ENCODE measurements around the gene ZNF565. TPM values are rescaled to one million over a fixed set of nuclear protein-coding genes. Genes with fewer than 3 reads are reported as not detected.
A peak's percentile ranks its signal among the peaks of the same experiment; 100 is the strongest.
"Not testable (repeated sequence)": the region's sequence is repeated elsewhere in the genome, so short reads cannot be mapped to it uniquely, and the experiment has no call there.

Gene ZNF565
- total RNA-seq, 1 experiment from 2014 or later, result 4.1 TPM

GRCh38 chr19:36236304-36236945 lies 22.0 kb upstream of the ZNF565 start:
- no peak overlapping the region for H3K4me3 ChIP-seq
- DNase-seq, result no peak
- H3K4me1 ChIP-seq, result no peaks in the 10 kb centered on the region
- H3K27me3 ChIP-seq, result no peaks in the 10 kb centered on the region
- peaks cover 46% of the 10 kb centered on the region for H3K9me3 ChIP-seq (replicated peaks)
- H3K27ac ChIP-seq, result no peak overlapping the region
- peaks cover 79% of the 10 kb centered on the region for H3K36me3 ChIP-seq

- Histone ChIP-seq H3K9me3 (replicated peaks) (peaks cover 62% of the 10 kb centered on the region), H3K36me3 (peaks cover 96% of the 10 kb centered on the region)
- H3K4me3 ChIP-seq, H3K4me1 ChIP-seq, H3K27me3 ChIP-seq, DNase-seq, H3K27ac ChIP-seq: not testable (repeated sequence)
These were observed 19.2 kb upstream of the ZNF565 start for GRCh38 chr19:36233626-36234025.

- H3K4me1 ChIP-seq, result no peaks in the 10 kb centered on the region
- H3K4me3 ChIP-seq, result no peak overlapping the region
- DNase-seq, result no peak
- peaks cover 37% of the 10 kb centered on the region for H3K9me3 ChIP-seq (replicated peaks)
- peaks cover 100% of the 10 kb centered on the region for H3K36me3 ChIP-seq
- no peaks in the 10 kb centered on the region for H3K27me3 ChIP-seq
- H3K27ac ChIP-seq, result no peak overlapping the region
These were observed 10.9 kb upstream of the ZNF565 start for GRCh38 chr19:36225219-36225892.

GRCh38 chr19:36222503-36222902 lies 8.0 kb upstream of the ZNF565 start:
- Histone ChIP-seq H3K27me3 (no peaks in the 10 kb centered on the region), H3K27ac (no peak overlapping the region), H3K9me3 (replicated peaks) (peaks cover 33% of the 10 kb centered on the region), H3K4me1 (no peaks in the 10 kb centered on the region), H3K4me3 (no peak overlapping the region), H3K36me3 (peaks cover 100% of the 10 kb centered on the region)
- no peak for DNase-seq

- H3K4me1 ChIP-seq, result no peaks in the 10 kb centered on the region
- DNase-seq, result no peak
- H3K27ac ChIP-seq, result no peak overlapping the region
- H3K27me3 ChIP-seq, result no peaks in the 10 kb centered on the region
- peaks cover 30% of the 10 kb centered on the region for H3K9me3 ChIP-seq (replicated peaks)
- H3K4me3 ChIP-seq, result no peak overlapping the region
- peaks cover 95% of the 10 kb centered on the region for H3K36me3 ChIP-seq
These were observed 7.0 kb upstream of the ZNF565 start for GRCh38 chr19:36221474-36221873.

- Histone ChIP-seq H3K36me3 (peaks cover 43% of the 10 kb centered on the region), H3K4me1 (no peaks in the 10 kb centered on the region), H3K4me3 (peak overlapping the region; percentile 84), H3K9me3 (replicated peaks) (peaks cover 18% of the 10 kb centered on the region), H3K27me3 (no peaks in the 10 kb centered on the region), H3K27ac (peak overlapping the region; percentile 91)
- peak; percentile 15 to 46 for DNase-seq
These were observed 1.0 kb upstream of the ZNF565 start for GRCh38 chr19:36215276-36216123.

GRCh38 chr19:36212895-36213294 lies 1.6 kb downstream of the ZNF565 start:
- H3K4me1 ChIP-seq, result no peaks in the 10 kb centered on the region
- H3K9me3 ChIP-seq (replicated peaks), result peaks cover 5% of the 10 kb centered on the region
- no peak overlapping the region for H3K27ac ChIP-seq
- H3K27me3 ChIP-seq, result no peaks in the 10 kb centered on the region
- DNase-seq, result no peak
- H3K36me3 ChIP-seq, result peaks cover 17% of the 10 kb centered on the region
- no peak overlapping the region for H3K4me3 ChIP-seq

- Histone ChIP-seq H3K36me3 (peaks cover 2% of the 10 kb centered on the region; the same call in 1 of the 2 replicates), H3K4me1 (no peaks in the 10 kb centered on the region), H3K4me3 (no peak overlapping the region), H3K27me3 (no peaks in the 10 kb centered on the region), H3K9me3 (replicated peaks) (no peaks in the 10 kb centered on the region; the same call in 1 of the 2 replicates), H3K27ac (no peak overlapping the region)
- no peak for DNase-seq
These were observed 4.0 kb downstream of the ZNF565 start for GRCh38 chr19:36210497-36210896.

GRCh38 chr19:36209372-36209771 lies 5.1 kb downstream of the ZNF565 start:
- Histone ChIP-seq H3K36me3 (no peaks in the 10 kb centered on the region), H3K27ac (no peak overlapping the region), H3K4me3 (no peak overlapping the region), H3K4me1 (no peaks in the 10 kb centered on the region), H3K9me3 (replicated peaks) (no peaks in the 10 kb centered on the region; the same call in 1 of the 2 replicates), H3K27me3 (no peaks in the 10 kb centered on the region)
- DNase-seq, result no peak

GRCh38 chr19:36207605-36208252 lies 6.7 kb downstream of the ZNF565 start:
- Histone ChIP-seq H3K4me3 (no peak overlapping the region), H3K27ac (no peak overlapping the region), H3K4me1 (no peaks in the 10 kb centered on the region), H3K27me3 (no peaks in the 10 kb centered on the region), H3K9me3 (replicated peaks) (no peaks in the 10 kb centered on the region; the same call in 1 of the 2 replicates), H3K36me3 (peaks cover 2% of the 10 kb centered on the region; the same call in 1 of the 2 replicates)
- no peak for DNase-seq

GRCh38 chr19:36203293-36203692 lies 11.2 kb downstream of the ZNF565 start:
- no peaks in the 10 kb centered on the region for H3K4me1 ChIP-seq
- no peak for DNase-seq
- H3K4me3 ChIP-seq, result no peak overlapping the region
- no peaks in the 10 kb centered on the region for H3K27me3 ChIP-seq
- peaks cover 7% of the 10 kb centered on the region for H3K36me3 ChIP-seq
- no peaks in the 10 kb centered on the region; the same call in 1 of the 2 replicates for H3K9me3 ChIP-seq (replicated peaks)
- H3K27ac ChIP-seq, result no peak overlapping the region

- Histone ChIP-seq H3K9me3 (replicated peaks) (no peaks in the 10 kb centered on the region), H3K27ac (no peak overlapping the region), H3K36me3 (peaks cover 7% of the 10 kb centered on the region), H3K4me3 (no peak overlapping the region), H3K4me1 (no peaks in the 10 kb centered on the region), H3K27me3 (no peaks in the 10 kb centered on the region)
- no peak for DNase-seq
These were observed 12.8 kb downstream of the ZNF565 start for GRCh38 chr19:36201684-36202083.

GRCh38 chr19:36198119-36198518 lies 16.3 kb downstream of the ZNF565 start:
- no peak overlapping the region for H3K4me3 ChIP-seq

GRCh38 chr19:36196249-36196648 lies 18.2 kb downstream of the ZNF565 start:
- Histone ChIP-seq H3K27ac (peak overlapping the region; percentile 20; the same call in 1 of the 2 replicates), H3K36me3 (peaks cover 17% of the 10 kb centered on the region), H3K9me3 (replicated peaks) (peaks cover 5% of the 10 kb centered on the region; the same call in 1 of the 2 replicates), H3K4me1 (no peaks in the 10 kb centered on the region), H3K27me3 (no peaks in the 10 kb centered on the region), H3K4me3 (no peak overlapping the region)
- DNase-seq, result no peak

More at GRCh38 chr19:36198119-36198518, 16.3 kb downstream of the ZNF565 start:
- Histone ChIP-seq H3K36me3 (peaks cover 11% of the 10 kb centered on the region), H3K4me1 (no peaks in the 10 kb centered on the region), H3K9me3 (replicated peaks) (peaks cover 5% of the 10 kb centered on the region; the same call in 1 of the 2 replicates), H3K27ac (no peak overlapping the region), H3K27me3 (no peaks in the 10 kb centered on the region)
- DNase-seq, result no peak

Data from SJCRH30 (cell line).